SK-N-SH treated with all-trans-retinoic acid at 6 μM for 48 hours (cell line): Measurements from ENCODE around the gene SNRNP48.

ENCODE experiments used
- ARNTL ChIP-seq: fragments of 450-650 bp; formaldehyde crosslinking; IDR thresholded peaks from 2 replicates; pipeline ENCODE4 v1.5.0; 2020; ENCODE audit warnings: low read depth, mild to moderate bottlenecking, moderate library complexity, borderline replicate concordance
- CREB5 ChIP-seq: fragments of 250-450 bp; sonication (Bioruptor Pico); IDR thresholded peaks from 2 replicates; pipeline ENCODE4 v1.5.1; 2020; ENCODE audit warnings: low read depth, mild to moderate bottlenecking, moderate library complexity
- CSDC2 ChIP-seq: fragments of 250-450 bp; sonication (Bioruptor Pico); IDR thresholded peaks from 2 replicates; pipeline ENCODE4 v1.5.0; 2020; ENCODE audit warnings: mild to moderate bottlenecking, moderate library complexity
- ISL1 ChIP-seq: fragments of 250-450 bp; sonication (Bioruptor Pico); IDR thresholded peaks from 2 replicates; pipeline ENCODE4 v2.1.2; 2022; ENCODE audit warnings: mild to moderate bottlenecking, moderate library complexity
- RARB ChIP-seq: fragments of 250-450 bp; sonication (Bioruptor Pico); IDR thresholded peaks from 2 replicates; pipeline ENCODE4 v1.8.0; 2021; ENCODE audit warnings: mild to moderate bottlenecking, moderate library complexity
- TCF4 ChIP-seq: fragments of 250-450 bp; sonication (Bioruptor Pico); IDR thresholded peaks from 2 replicates; pipeline ENCODE4 v1.8.0; 2021; ENCODE audit warnings: mild to moderate bottlenecking, moderate library complexity, borderline replicate concordance
- TOX ChIP-seq: fragments of 250-450 bp; sonication (Bioruptor Pico); IDR thresholded peaks from 2 replicates; pipeline ENCODE4 v1.8.0; 2021; ENCODE audit warnings: mild to moderate bottlenecking, moderate library complexity, borderline replicate concordance
- ZFP3 ChIP-seq: fragments of 250-450 bp; sonication (Bioruptor Pico); IDR thresholded peaks from 2 replicates; pipeline ENCODE4 v1.5.0; 2020; ENCODE audit warnings: mild to moderate bottlenecking, moderate library complexity
- ZFP30 ChIP-seq: fragments of 450-650 bp; formaldehyde crosslinking; IDR thresholded peaks from 2 replicates; pipeline ENCODE4 v1.5.0; 2022; ENCODE audit warnings: mild to moderate bottlenecking, moderate library complexity
- ZNF565 ChIP-seq: fragments of 450-650 bp; formaldehyde crosslinking; conservative IDR thresholded peaks from 2 replicates; pipeline ENCODE4 v1.5.0; 2020; ENCODE audit warnings: low read depth, mild to moderate bottlenecking, moderate library complexity
- ZNF70 ChIP-seq: fragments of 450-650 bp; formaldehyde crosslinking; IDR thresholded peaks from 2 replicates; pipeline ENCODE4 v1.5.0; 2020; ENCODE audit warnings: mild to moderate bottlenecking, moderate library complexity
- TF ChIP-seq, protein P1 (sequence below): fragments of 250-450 bp; sonication (Bioruptor Pico); IDR thresholded peaks from 2 replicates; pipeline ENCODE4 v1.8.0; 2020; ENCODE audit warnings: mild to moderate bottlenecking, moderate library complexity, borderline replicate concordance
- TF ChIP-seq, protein P2 (sequence below): fragments of 250-450 bp; sonication (Bioruptor Pico); IDR thresholded peaks from 2 replicates; pipeline ENCODE4 v1.8.0; 2021; ENCODE audit warnings: low read depth, mild to moderate bottlenecking, moderate library complexity, borderline replicate concordance
- TF ChIP-seq, protein P3 (sequence below): fragments of 250-450 bp; sonication (Bioruptor Pico); IDR thresholded peaks from 2 replicates; pipeline ENCODE4 v1.5.0; 2020; ENCODE audit warnings: mild to moderate bottlenecking, moderate library complexity

GRCh38 chr6:7574500-7574899 lies 15.5 kb upstream of the SNRNP48 start:
- TF ChIP-seq CSDC2 (CRISPR knock-in tag) (no peak), ZFP30 (CRISPR knock-in tag) (no peak), ISL1 (CRISPR knock-in tag) (no peak), TCF4 (no peak), ZNF70 (no peak), CREB5 (CRISPR knock-in tag) (no peak), ARNTL (CRISPR knock-in tag) (no peak), RARB (CRISPR knock-in tag) (no peak), ZNF565 (CRISPR knock-in tag) (no peak), TOX (CRISPR knock-in tag) (no peak), ZFP3 (CRISPR knock-in tag) (no peak)
- TF ChIP-seq, protein P1, sequence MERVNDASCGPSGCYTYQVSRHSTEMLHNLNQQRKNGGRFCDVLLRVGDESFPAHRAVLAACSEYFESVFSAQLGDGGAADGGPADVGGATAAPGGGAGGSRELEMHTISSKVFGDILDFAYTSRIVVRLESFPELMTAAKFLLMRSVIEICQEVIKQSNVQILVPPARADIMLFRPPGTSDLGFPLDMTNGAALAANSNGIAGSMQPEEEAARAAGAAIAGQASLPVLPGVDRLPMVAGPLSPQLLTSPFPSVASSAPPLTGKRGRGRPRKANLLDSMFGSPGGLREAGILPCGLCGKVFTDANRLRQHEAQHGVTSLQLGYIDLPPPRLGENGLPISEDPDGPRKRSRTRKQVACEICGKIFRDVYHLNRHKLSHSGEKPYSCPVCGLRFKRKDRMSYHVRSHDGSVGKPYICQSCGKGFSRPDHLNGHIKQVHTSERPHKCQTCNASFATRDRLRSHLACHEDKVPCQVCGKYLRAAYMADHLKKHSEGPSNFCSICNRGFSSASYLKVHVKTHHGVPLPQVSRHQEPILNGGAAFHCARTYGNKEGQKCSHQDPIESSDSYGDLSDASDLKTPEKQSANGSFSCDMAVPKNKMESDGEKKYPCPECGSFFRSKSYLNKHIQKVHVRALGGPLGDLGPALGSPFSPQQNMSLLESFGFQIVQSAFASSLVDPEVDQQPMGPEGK (CRISPR knock-in tag): no peak
- TF ChIP-seq, protein P2, sequence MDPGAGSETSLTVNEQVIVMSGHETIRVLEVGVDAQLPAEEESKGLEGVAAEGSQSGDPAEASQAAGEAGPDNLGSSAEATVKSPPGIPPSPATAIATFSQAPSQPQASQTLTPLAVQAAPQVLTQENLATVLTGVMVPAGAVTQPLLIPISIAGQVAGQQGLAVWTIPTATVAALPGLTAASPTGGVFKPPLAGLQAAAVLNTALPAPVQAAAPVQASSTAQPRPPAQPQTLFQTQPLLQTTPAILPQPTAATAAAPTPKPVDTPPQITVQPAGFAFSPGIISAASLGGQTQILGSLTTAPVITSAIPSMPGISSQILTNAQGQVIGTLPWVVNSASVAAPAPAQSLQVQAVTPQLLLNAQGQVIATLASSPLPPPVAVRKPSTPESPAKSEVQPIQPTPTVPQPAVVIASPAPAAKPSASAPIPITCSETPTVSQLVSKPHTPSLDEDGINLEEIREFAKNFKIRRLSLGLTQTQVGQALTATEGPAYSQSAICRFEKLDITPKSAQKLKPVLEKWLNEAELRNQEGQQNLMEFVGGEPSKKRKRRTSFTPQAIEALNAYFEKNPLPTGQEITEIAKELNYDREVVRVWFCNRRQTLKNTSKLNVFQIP: no peak
- TF ChIP-seq, protein P3, sequence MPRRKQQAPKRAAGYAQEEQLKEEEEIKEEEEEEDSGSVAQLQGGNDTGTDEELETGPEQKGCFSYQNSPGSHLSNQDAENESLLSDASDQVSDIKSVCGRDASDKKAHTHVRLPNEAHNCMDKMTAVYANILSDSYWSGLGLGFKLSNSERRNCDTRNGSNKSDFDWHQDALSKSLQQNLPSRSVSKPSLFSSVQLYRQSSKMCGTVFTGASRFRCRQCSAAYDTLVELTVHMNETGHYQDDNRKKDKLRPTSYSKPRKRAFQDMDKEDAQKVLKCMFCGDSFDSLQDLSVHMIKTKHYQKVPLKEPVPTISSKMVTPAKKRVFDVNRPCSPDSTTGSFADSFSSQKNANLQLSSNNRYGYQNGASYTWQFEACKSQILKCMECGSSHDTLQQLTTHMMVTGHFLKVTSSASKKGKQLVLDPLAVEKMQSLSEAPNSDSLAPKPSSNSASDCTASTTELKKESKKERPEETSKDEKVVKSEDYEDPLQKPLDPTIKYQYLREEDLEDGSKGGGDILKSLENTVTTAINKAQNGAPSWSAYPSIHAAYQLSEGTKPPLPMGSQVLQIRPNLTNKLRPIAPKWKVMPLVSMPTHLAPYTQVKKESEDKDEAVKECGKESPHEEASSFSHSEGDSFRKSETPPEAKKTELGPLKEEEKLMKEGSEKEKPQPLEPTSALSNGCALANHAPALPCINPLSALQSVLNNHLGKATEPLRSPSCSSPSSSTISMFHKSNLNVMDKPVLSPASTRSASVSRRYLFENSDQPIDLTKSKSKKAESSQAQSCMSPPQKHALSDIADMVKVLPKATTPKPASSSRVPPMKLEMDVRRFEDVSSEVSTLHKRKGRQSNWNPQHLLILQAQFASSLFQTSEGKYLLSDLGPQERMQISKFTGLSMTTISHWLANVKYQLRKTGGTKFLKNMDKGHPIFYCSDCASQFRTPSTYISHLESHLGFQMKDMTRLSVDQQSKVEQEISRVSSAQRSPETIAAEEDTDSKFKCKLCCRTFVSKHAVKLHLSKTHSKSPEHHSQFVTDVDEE (CRISPR knock-in tag): no peak
